CD4-positive, alpha-beta T cell treated with Interleukin-4 for 4 hours (primary cell): ENCODE data around the gene MAMDC4.

Experiments used
- DNase-seq: peaks from one replicate; pipeline ENCODE4 v3.0.0-alpha.2; 2020

The MAMDC4 gene

DNA sequence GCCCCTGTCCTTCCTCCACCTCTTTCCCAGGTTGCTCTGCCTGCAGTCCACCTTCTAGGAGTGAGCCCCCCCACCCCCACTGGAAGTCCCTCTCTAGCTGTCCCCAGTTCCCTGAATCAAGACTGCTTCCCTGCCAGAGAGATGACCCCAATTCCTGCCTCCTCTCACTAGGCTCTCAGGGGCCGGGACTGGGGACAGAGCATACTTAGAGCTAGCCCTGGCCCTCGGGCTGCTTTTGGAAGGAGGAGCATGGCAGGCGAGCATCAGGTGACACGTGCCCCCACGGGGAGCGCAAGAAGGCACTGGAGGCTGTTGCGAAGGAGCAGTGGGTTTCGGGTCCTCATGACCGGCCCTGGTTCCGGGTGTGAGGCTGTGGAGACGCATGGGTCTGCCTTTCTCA lies 43.9 kb downstream of the MAMDC4 start:
- DNase-seq, result no peak

DNA sequence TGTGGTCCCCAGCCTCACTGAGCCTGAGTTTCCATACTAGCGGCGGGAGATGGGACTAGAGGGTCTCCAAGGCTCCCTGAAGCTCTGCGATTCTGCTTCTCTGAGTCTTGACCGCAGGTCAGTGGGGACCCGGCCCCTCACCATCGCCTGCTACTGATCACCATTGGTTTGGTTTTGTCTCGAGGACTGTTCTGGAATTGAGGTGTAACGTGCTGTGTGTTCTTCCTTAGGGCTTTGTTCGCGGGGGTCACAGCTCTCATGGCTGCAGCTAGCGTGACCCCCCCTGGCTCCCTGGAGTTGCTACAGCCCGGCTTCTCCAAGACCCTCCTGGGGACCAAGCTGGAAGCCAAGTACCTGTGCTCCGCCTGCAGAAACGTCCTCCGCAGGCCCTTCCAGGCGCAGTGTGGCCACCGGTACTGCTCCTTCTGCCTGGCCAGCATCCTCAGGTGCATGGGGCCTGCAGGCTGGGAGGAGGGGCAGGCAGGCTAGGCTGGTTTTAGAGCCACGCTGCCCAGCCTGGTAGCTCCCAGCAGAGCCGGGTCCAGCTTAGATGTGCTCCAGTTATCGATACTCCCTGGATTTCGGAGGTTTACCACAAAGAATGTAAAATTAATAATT lies 46.4 kb downstream of the MAMDC4 start:
- DNase-seq, result no peak

DNA sequence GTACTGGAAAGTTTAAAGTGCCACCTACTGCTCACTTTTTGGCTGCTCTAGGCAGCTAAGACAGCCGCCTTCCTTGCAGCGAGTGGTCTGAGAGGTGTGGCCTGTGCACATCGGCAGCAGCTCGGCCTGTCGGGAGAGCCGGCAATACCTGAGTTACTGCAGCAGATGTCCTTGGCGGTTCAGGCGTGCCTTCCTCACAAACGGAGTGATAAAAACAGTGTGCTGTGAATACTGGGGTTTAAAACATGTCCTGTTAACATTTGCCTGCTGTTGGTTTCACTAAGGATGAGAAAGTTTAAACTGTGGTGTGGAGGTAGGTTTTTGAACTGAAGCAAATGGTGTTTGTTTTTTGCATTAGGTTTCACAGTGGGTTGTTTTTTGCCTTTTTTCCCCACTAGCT lies 47.0 kb downstream of the MAMDC4 start:
- no peak for DNase-seq

DNA sequence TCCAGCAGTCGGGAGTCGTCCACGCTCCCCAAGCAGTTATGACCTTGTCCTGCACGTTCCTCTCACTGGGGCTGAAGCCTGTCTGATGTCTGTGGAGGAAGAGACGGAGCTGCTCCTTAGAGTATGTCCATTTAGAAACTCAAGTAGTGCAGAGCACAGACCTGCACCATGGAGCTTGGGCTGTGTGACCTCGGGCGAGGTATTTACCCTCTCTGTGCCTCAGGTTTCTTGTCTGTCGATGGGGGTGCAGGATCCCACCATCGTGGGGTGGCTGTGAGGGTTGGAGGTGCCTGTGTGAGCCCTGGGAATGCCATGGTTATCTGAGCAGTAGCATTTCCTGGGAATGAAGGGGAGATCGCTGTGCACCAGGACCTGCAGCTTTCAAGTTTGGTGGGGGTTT lies 48.4 kb downstream of the MAMDC4 start:
- DNase-seq, result no peak

DNA sequence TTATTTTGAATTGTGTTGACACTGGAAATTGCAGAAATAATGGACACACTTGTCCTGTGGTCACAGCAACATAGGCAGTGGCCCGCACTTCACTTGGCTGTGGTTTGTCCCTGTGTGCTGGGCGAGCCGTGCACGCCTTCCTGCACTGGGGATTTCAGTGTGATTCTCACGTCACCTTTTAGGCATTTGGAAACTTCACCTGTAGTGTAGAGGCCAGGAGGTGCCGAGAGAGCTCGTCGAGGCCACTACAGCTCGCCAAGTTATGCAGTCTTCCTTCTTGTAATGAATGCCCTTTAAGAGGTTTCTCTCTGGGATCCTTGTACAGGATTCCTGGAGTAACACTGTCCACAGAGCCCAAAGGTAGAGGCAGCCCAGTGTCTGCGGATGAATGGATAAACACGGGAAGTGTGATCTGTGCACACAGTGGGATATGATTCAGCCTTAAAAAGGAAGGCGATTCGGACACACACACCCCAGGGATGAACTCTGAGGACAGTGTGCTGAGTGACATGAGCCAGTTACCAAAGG lies 48.9 kb downstream of the MAMDC4 start:
- no peak for DNase-seq

DNA sequence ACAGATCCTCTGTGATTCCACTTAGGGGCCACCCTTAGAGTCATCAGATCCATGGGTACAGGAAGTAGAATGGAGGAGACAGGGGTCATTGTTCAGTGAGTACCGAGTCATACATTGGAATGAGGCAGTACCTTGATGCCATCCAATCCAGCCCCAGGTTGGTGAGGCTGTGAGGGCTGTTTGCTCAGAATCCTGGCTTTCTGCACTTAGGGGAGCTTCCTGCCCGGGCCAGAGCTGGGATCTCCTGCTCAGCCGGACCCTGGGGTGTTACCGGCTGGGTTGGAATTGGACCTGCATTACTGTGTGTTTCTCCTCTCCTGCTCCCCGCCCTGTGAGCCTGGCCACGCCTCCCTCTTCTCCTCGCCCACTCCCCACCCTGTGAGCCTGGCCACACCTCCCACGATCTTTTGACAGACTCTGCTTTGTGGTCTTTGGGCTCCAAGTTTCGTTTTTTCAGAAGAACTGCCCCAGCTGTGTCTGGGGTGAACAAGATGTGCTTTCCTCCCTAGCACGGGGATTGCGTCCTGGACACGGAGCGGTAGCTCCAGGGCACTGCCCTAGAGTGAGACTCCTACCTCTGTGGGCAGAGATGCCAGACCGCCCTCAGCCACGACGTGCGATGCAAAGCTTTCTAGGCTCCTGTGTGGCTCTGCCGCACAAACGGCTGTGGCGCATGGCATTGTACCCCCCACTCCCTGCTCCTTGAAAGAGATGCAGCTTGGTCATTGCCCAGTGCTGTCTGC lies 49.5 kb downstream of the MAMDC4 start:
- DNase-seq, result peak; percentile 84

DNA sequence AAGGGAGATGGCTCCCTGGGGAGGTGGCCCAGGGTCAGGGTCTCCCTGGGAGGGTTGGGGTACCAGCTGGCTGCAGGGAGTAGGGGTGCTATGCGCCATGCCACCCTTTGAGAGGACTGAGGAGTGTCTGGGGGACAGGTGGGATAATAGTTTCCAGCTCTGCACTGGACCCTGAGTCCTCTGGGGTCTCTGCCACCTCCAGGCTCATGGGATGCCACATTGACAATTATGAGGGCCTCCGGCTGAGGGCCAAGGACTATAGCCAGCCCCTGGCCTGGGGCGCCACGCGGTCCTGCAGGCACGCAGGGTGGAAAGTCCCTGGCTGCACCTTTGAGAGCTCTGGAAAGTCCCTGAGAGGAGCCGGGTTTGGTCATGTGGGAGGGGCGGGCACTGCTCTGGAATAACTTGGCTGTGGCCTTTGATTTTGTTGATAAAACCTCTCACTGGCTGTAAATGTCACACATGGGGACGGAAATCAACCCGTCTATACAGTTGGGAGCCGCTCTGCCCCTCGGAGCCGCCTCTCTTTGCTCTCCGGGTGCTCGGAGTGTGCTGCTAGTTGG lies 50.2 kb downstream of the MAMDC4 start:
- DNase-seq, result peak; percentile 95

DNA sequence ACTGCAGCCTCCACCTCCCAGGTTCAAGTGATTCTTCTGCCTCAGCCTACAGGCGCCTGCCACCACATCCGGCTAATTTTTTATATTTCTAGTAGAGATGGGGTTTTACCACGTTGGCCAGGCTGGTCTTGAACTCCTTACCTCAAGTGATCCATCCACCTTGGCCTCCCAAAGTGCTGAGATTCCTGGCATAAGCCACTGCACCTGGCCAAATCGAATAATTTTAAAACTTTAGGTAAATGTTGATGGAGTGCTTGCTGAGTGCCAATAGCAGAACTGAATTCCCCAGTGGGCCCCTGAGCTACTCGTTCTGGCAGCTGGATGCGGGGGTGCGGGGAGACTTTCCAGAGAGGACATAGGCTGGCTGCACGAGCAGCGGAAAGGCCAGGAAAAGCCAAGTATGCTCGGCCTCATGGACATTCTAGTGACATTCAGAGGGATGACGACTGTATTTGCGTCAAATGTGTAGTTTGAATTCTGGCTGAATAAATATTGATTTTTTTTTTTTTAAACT lies 51.0 kb downstream of the MAMDC4 start:
- peak; percentile 47 for DNase-seq

DNA sequence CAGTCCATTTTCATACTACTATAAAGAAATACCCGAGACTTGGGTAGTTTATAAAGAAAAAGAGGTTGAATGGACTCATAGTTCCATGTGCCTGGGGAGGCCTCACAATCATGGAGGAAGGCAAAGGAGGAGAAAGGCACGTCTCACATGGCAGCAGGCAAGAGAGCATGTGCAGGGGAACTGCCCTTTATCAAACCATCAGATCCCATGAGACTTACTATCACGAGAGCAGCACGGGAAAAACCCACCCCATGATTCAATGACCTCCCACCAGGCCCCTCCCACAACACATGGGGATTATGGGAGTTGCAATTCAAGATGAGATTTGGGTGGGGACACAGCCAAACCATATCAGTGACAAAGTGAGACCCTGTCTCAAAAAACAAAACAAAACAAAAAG lies 54.1 kb downstream of the MAMDC4 start:
- DNase-seq, result no peak

DNA sequence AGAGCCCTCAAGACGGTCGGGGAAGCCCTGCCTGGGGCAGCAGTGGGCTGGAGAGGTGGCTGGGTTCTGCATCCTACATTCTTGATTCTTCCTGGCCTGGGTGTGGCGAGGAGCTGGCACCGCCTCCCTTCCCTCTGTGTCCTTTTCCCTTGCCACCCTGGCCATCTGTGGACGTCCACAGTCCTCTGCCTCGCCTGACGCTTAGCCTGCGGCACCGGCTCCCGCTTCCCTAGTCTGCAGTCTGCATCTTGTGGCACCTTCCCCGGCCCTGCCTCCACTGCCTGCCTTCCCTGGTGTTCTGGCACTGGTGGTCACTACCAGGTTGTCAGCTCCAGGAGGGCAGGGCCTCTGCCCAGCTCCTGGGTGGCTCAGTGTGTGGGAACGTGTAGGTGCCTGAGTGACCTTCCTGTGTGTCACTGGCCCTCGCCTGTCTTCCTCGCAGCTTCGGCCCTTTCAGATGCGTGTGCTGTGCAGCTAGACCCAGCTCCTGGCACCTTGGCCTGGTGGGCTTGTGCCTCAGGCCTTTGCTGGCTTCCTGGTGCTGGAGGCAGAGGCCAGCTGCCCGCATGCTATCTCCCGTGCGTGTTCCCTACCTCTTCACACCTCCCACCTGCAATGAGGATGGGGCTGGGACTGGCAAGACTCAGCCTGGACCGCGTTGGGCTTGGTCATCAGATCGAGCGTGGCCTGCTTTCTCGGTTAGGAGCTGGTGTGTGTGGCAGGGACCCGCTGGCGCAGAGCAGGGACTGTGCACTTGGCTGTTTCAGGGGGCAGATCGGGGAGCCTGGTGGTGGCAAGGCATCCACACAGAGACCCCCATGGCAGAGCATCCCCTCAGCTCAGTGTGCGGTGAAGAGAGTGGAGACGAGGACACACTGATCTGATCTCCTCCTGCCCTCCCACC lies 55.1 kb downstream of the MAMDC4 start:
- DNase-seq, result no peak
